Smooth muscle cell of the brain vasculature (primary cell): Measurements from ENCODE around the gene SRRT.
"Not testable (repeated sequence)": the region's sequence is repeated elsewhere in the genome, so short reads cannot be mapped to it uniquely, and the experiment has no call there.

Source experiments
- DNase-seq: peaks from one replicate; pipeline ENCODE4 v3.0.0-alpha.2; 2012; ENCODE audit warnings: low read depth, low spot score

SRRT gene

GRCh38 chr7:100893910-100894721, 19.2 kb downstream of the SRRT start:
- DNase-seq = no peak

GRCh38 chr7:100894860-100895700, 20.2 kb downstream of the SRRT start:
- DNase-seq = no peak

GRCh38 chr7:100895701-100895955, 20.7 kb downstream of the SRRT start, which contains the start of gene ACHE:
ACHE (minus strand) TSS chr7:100895888; CDS start chr7:100894232, 1,656 bp downstream.
- no peak for DNase-seq

GRCh38 chr7:100895956-100896731, 21.2 kb downstream of the SRRT start:
- no peak for DNase-seq

- no peak for DNase-seq
Measured at GRCh38 chr7:100896732-100897608, 22.1 kb downstream of the SRRT start.

- DNase-seq = no peak
Measured at GRCh38 chr7:100897772-100898454, 23.0 kb downstream of the SRRT start.

- no peak for DNase-seq
Measured at GRCh38 chr7:100899432-100899831, 24.5 kb downstream of the SRRT start.

- DNase-seq = no peak
Measured at GRCh38 chr7:100900978-100901377, 26.1 kb downstream of the SRRT start.

GRCh38 chr7:100901921-100902332, 27.0 kb downstream of the SRRT start:
- no peak for DNase-seq

GRCh38 chr7:100902638-100903037, 27.7 kb downstream of the SRRT start:
- DNase-seq = no peak

GRCh38 chr7:100908512-100908911, 33.6 kb downstream of the SRRT start:
- DNase-seq = no peak

- not testable (repeated sequence) for DNase-seq
Measured at GRCh38 chr7:100910443-100910842, 35.5 kb downstream of the SRRT start.

- DNase-seq = no peak
Measured at GRCh38 chr7:100911484-100911883, 36.6 kb downstream of the SRRT start.

- no peak for DNase-seq
Measured at GRCh38 chr7:100914208-100914878, 39.4 kb downstream of the SRRT start.

GRCh38 chr7:100914879-100915447, 40.1 kb downstream of the SRRT start:
- DNase-seq = no peak

GRCh38 chr7:100919335-100919734, 44.4 kb downstream of the SRRT start:
- DNase-seq = not testable (repeated sequence)

GRCh38 chr7:100919779-100920437, 45.0 kb downstream of the SRRT start:
- not testable (repeated sequence) for DNase-seq

GRCh38 chr7:100921039-100921438, 46.1 kb downstream of the SRRT start:
- DNase-seq = no peak

- DNase-seq = not testable (repeated sequence)
Measured at GRCh38 chr7:100923616-100924015, 48.7 kb downstream of the SRRT start.
